ENCODE data around the gene CXCL17. TPM values are rescaled to one million over a fixed set of nuclear protein-coding genes. Genes with fewer than 3 reads are reported as not detected.

The CXCL17 gene
- total and polyA plus RNA-seq, 12 donors, result 0.03 TPM; not detected in 11

DNA sequence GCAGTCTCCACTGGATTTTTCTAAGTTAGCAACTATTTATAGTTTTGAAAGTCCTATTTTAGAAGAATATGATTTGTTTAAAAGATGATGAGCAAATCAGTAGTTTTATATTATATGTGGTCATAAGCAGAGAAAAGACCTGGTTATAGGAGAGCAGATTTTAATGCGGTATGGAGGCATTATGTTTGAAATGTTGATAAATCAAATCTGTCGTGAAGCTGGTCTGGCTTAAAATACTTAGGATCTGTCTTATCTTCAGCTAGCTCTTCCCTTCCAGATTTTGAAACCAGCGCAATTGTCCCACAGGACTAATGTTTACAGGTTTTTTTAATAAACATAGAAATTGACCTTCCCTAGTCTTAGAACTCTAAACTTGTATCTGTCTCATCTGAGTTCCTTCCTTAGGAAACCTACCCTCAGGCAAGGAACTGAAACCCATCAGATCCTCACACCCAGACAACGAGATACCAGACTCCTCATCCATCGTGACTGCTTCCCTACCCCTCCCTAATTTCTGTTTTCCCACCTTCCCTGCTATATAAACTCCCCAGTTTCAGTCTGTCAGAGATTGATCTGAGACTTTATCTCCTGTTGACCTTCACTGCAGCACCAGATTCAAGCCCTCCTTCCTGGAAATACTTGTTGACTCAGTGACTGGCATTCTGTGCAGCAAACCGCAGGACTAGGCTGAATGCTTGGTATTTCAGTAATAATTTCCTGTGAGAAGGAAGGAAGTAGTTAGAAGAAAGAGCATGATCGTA is 37.8 kb upstream of the CXCL17 start:
- TF ChIP-seq, protein P1, sequence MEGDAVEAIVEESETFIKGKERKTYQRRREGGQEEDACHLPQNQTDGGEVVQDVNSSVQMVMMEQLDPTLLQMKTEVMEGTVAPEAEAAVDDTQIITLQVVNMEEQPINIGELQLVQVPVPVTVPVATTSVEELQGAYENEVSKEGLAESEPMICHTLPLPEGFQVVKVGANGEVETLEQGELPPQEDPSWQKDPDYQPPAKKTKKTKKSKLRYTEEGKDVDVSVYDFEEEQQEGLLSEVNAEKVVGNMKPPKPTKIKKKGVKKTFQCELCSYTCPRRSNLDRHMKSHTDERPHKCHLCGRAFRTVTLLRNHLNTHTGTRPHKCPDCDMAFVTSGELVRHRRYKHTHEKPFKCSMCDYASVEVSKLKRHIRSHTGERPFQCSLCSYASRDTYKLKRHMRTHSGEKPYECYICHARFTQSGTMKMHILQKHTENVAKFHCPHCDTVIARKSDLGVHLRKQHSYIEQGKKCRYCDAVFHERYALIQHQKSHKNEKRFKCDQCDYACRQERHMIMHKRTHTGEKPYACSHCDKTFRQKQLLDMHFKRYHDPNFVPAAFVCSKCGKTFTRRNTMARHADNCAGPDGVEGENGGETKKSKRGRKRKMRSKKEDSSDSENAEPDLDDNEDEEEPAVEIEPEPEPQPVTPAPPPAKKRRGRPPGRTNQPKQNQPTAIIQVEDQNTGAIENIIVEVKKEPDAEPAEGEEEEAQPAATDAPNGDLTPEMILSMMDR (IDR thresholded peaks at IDR 0.05), result no peak
- Histone ChIP-seq H3K27ac (peak overlapping the region in 2 of 10 donors; percentile 26 to 72), H3K27me3 (no peaks in the 10 kb centered on the region), H3K4me3 (no peak overlapping the region), H3K4me1 (peaks cover 0 to 20% (median 6%) of the 10 kb centered on the region in 9 donors), H3K36me3 (no peaks in the 10 kb centered on the region), H3K9me3 (no peaks in the 10 kb centered on the region)
- ATAC-seq, result peak in 2 of 8 donors; percentile 16 to 51
- intact Hi-C loops (cut with DNase I), result no loop called here
- 36 to 45% methylated on average over 7 of the region's 7 CpGs for WGBS, 2 donors
- no peak for DNase-seq

DNA sequence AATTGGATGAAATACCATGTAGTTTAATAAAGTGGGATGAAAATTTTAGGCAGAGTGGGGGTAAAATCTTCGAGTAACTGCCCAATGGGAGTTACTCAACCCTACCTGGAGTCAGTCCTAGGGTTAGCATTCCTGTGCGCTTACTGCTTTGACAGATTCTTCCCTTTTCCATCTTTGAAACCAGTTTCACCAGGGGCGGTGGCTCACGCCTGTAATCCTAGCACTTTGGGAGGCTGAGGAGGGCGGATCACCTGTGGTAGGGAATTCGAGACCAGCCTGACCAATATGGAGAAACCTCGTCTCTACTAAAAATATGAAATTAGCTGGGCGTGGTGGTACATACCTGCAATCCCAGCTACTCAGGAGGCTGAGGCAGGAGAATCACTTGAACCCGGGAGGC is 37.0 kb upstream of the CXCL17 start:
- WGBS, 2 donors, result 97% methylated on average over 9 of the region's 9 CpGs
- Histone ChIP-seq H3K4me3 (no peak overlapping the region), H3K4me1 (peaks cover 0 to 20% (median 6%) of the 10 kb centered on the region in 9 donors), H3K36me3 (no peaks in the 10 kb centered on the region), H3K9me3 (no peaks in the 10 kb centered on the region), H3K27ac (no peak overlapping the region), H3K27me3 (no peaks in the 10 kb centered on the region)
- DNase-seq (no peak), ATAC-seq (no peak)
- TF ChIP-seq, protein P1 (IDR thresholded peaks at IDR 0.05), result no peak
- intact Hi-C loops (cut with DNase I), result no loop called here

DNA sequence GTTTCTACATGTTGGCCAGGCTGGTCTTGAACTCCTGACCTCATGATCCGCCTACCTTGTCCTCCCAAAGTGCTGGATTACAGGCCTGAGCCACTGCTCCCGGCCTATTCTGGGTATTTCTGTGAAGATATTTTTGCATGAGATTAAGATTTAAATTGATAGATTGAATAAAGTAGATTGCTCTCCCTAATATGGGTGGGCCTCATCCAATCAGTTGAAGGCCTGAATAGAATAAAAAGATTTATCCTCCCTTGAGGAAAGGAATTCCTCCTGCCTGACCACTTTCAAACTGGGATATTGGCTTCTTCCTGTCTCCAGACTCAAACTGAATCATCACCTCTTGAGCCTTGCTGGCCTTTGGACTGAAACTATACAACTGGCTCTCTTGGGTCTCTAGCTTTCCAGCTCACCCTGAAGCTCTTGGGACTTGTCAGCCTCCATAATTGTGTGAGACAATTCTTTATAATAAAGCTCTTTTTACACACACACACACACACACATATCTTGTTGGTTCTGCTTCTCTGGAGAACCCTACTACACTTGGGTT is 36.1 kb upstream of the CXCL17 start:
- intact Hi-C loops (cut with DNase I), result no loop called here
- TF ChIP-seq, protein P1 (IDR thresholded peaks at IDR 0.05), result no peak
- no peak overlapping the region for H3K27ac ChIP-seq
- peaks cover 0 to 4% (median 0%) of the 10 kb centered on the region in 7 donors for H3K27me3 ChIP-seq
- DNase-seq (no peak), ATAC-seq (no peak)
- no peaks in the 10 kb centered on the region for H3K36me3 ChIP-seq
- no peak overlapping the region for H3K4me3 ChIP-seq
- 97 to 99% methylated on average over 2 of the region's 2 CpGs for WGBS, 2 donors
- H3K9me3 ChIP-seq, result no peaks in the 10 kb centered on the region
- peaks cover 0 to 20% (median 6%) of the 10 kb centered on the region in 9 donors for H3K4me1 ChIP-seq

DNA sequence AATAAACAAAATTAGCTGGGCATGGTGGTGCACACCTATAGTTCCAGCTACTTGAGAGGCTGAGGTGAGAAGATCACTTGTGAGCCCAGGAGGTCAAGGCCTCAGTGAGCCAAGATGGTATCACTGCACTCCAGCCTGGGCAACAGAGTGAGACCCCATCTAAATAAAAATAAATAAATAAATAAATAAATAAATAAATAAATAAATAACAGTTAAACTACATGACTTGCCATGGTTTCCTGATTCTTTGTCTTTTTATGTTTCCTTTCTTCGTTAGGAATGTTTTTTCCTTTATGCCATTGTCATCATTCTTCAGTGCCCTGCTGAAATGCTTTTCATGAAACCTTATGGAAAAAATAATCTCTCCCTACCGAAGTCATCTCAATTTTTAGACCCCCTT is 35.2 kb upstream of the CXCL17 start:
- 94 to 95% methylated on average over 2 of the region's 2 CpGs for WGBS, 2 donors
- ATAC-seq, result no peak

More for the DNA sequence above, 35.2 kb upstream of the CXCL17 start:
- Histone ChIP-seq H3K9me3 (no peaks in the 10 kb centered on the region), H3K27ac (no peak overlapping the region), H3K4me1 (peaks cover 0 to 20% (median 6%) of the 10 kb centered on the region in 9 donors), H3K36me3 (no peaks in the 10 kb centered on the region), H3K27me3 (peaks cover 0 to 7% (median 0%) of the 10 kb centered on the region in 7 donors), H3K4me3 (no peak overlapping the region)
- TF ChIP-seq, protein P1 (IDR thresholded peaks at IDR 0.05), result no peak
- intact Hi-C loops (cut with DNase I), result no loop called here
- DNase-seq, result no peak

Measured in heart right ventricle (tissue), 16 donors.